ENCODE measurements around the gene STOX2.

The STOX2 gene

GRCh38 chr4:183860731-183861130 lies 44.4 kb upstream of the STOX2 start:
- no peak for DNase-seq (ENCODE audit: low read depth)
- TF ChIP-seq, protein P1, sequence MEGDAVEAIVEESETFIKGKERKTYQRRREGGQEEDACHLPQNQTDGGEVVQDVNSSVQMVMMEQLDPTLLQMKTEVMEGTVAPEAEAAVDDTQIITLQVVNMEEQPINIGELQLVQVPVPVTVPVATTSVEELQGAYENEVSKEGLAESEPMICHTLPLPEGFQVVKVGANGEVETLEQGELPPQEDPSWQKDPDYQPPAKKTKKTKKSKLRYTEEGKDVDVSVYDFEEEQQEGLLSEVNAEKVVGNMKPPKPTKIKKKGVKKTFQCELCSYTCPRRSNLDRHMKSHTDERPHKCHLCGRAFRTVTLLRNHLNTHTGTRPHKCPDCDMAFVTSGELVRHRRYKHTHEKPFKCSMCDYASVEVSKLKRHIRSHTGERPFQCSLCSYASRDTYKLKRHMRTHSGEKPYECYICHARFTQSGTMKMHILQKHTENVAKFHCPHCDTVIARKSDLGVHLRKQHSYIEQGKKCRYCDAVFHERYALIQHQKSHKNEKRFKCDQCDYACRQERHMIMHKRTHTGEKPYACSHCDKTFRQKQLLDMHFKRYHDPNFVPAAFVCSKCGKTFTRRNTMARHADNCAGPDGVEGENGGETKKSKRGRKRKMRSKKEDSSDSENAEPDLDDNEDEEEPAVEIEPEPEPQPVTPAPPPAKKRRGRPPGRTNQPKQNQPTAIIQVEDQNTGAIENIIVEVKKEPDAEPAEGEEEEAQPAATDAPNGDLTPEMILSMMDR (IDR thresholded peaks at IDR 0.05; ENCODE audit: control insufficient read depth, insufficient read depth, low read depth, low read length, missing control alignments), result no peak
- no peak overlapping the region for H3K4me3 ChIP-seq (ENCODE audit: control insufficient read depth, low read depth, low read length)

DNA sequence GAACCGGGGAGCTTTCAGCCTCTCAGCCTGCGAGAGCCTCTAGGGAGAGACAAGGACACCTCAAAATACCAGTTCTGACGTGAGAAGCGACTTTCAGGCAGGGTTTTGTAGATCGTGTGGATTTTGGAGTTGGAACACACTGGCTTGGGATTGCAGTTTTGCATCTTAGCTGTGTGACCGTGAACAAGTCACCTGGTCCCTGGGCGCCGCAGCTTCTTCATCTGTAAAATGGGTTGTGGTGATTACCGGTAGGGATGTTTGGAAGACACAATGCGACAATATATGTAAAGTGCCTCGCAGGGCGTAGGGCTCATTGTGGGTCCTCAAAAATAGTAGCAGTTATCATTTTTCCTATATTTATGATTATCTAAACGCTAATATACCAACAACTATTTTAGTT lies 43.7 kb upstream of the STOX2 start:
- no peak for DNase-seq (ENCODE audit: low read depth)
- TF ChIP-seq, protein P1 (IDR thresholded peaks at IDR 0.05; ENCODE audit: control insufficient read depth, insufficient read depth, low read depth, low read length, missing control alignments), result no peak
- no peak overlapping the region for H3K4me3 ChIP-seq (ENCODE audit: control insufficient read depth, low read depth, low read length)

- H3K4me3 ChIP-seq (ENCODE audit: control insufficient read depth, low read depth, low read length), result no peak overlapping the region
- no peak for DNase-seq (ENCODE audit: low read depth)
- TF ChIP-seq, protein P1 (IDR thresholded peaks at IDR 0.05; ENCODE audit: control insufficient read depth, insufficient read depth, low read depth, low read length, missing control alignments), result no peak
These were observed 41.8 kb upstream of the STOX2 start for GRCh38 chr4:183863155-183863825.

- TF ChIP-seq, protein P1 (IDR thresholded peaks at IDR 0.05; ENCODE audit: control insufficient read depth, insufficient read depth, low read depth, low read length, missing control alignments), result no peak
- no peak overlapping the region for H3K4me3 ChIP-seq (ENCODE audit: control insufficient read depth, low read depth, low read length)
- DNase-seq (ENCODE audit: low read depth), result no peak
These were observed 37.9 kb upstream of the STOX2 start for GRCh38 chr4:183867247-183867646.

DNA sequence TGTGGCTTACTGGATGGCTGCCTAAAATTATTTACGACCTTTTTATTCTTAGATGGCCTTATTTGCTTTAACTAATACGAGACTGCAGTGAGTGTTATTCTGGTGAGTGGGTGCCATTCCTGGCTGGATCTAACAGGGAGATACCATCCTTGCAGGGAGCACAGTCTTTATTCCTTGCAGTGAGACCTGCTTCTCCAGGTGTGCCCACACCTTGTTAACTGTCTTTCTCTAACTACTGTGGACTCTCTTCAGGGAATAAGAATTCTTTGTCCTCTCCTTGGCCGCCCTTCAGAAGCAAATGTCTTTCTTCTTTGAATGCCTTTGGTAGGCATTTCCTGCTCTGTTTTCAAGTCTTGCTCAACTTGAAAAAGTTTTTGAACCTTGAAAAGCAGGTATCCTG lies 34.1 kb upstream of the STOX2 start:
- no peak overlapping the region for H3K4me3 ChIP-seq (ENCODE audit: control insufficient read depth, low read depth, low read length)
- DNase-seq (ENCODE audit: low read depth), result no peak
- TF ChIP-seq, protein P1 (IDR thresholded peaks at IDR 0.05; ENCODE audit: control insufficient read depth, insufficient read depth, low read depth, low read length, missing control alignments), result no peak

DNA sequence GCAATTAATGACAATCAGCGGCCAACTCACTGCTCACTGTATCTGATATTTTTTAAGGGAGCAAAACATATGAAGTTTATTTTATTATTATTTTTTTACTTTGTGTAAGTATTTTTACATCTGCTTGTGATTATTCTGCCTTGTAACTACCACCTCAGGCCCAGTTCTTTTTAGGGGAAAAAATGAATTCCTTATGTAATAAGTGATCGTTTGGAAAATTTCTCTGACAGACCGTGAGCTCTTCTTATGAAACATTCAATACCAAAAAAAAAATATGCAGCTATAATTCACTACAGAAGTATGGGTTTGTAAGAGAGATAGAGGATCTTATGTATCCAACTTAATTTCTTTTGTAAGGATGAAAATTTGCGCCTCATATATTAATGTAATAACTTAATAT lies 33.5 kb upstream of the STOX2 start:
- TF ChIP-seq, protein P1 (IDR thresholded peaks at IDR 0.05; ENCODE audit: control insufficient read depth, insufficient read depth, low read depth, low read length, missing control alignments), result no peak
- H3K4me3 ChIP-seq (ENCODE audit: control insufficient read depth, low read depth, low read length), result no peak overlapping the region
- DNase-seq (ENCODE audit: low read depth), result no peak
